GM12892 (cell line): ENCODE measurements around the gene LRGUK.

Experiments used
- POLR2A ChIP-seq: IDR thresholded peaks from 2 replicates; pipeline ENCODE4 v1.6.1; 2011; ENCODE audit warnings: low read depth, low read length, control low read depth
- POLR2AphosphoS5 ChIP-seq: IDR thresholded peaks from 2 replicates; pipeline ENCODE4 v1.6.1; 2011; ENCODE audit warnings: low read depth, low read length, control low read depth
- TAF1 ChIP-seq: IDR thresholded peaks from 2 replicates; pipeline ENCODE4 v1.6.1; 2011; ENCODE audit warnings: low read depth, mild to moderate bottlenecking, control low read depth, low read length, borderline replicate concordance

DNA sequence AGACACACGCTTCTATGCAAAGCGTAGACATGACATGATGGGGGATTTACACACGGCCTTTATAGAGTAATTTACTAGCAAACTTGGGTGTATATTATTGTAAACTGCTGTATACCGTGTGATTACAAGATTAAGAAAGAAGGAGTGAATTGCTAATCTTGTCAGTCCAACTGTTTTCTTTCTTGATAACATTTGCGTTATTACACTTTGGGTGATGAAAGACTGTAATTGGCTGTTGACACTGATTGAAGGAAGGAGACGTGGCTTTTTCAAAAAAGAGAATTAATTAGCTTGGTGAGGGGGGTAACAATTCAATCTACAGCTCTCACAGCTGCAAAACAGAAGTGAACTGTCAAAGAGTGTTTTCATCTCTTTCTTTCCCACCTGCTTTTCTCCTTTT, 156.9 kb downstream of the LRGUK start:
- no peak for TF ChIP-seq POLR2AphosphoS5
- TF ChIP-seq POLR2A: no peak
- TF ChIP-seq TAF1: no peak
